ENCODE measurements around the gene PRLH.

Gene PRLH

GRCh38 chr2:237538901-237539300 lies 27.5 kb upstream of the PRLH start:
- no peak for FAIRE-seq
- no peak for DNase-seq (ENCODE audit: insufficient read length, low spot score)

GRCh38 chr2:237539681-237540080 lies 26.7 kb upstream of the PRLH start:
- DNase-seq (ENCODE audit: insufficient read length, low spot score) (no peak), FAIRE-seq (no peak)

- DNase-seq (ENCODE audit: insufficient read length, low spot score) (no peak), FAIRE-seq (no peak)
Measured at GRCh38 chr2:237540223-237540775, 26.1 kb upstream of the PRLH start.

- FAIRE-seq: no peak
- DNase-seq (ENCODE audit: insufficient read length, low spot score): no peak
Measured at GRCh38 chr2:237540823-237541222, 25.6 kb upstream of the PRLH start.

- no peak for DNase-seq (ENCODE audit: insufficient read length, low spot score)
- no peak for FAIRE-seq
Measured at GRCh38 chr2:237541243-237541642, 25.1 kb upstream of the PRLH start.

GRCh38 chr2:237542001-237542704 lies 24.2 kb upstream of the PRLH start:
- DNase-seq (ENCODE audit: insufficient read length, low spot score): no peak
- no peak for FAIRE-seq

GRCh38 chr2:237546040-237546875 lies 20.1 kb upstream of the PRLH start:
- no peak for DNase-seq (ENCODE audit: insufficient read length, low spot score)

GRCh38 chr2:237546876-237547395 lies 19.4 kb upstream of the PRLH start:
- FAIRE-seq (no peak), DNase-seq (ENCODE audit: insufficient read length, low spot score) (no peak)

More at GRCh38 chr2:237546040-237546875, 20.1 kb upstream of the PRLH start:
- FAIRE-seq: no peak

- FAIRE-seq: no peak
- DNase-seq (ENCODE audit: insufficient read length, low spot score): no peak
Measured at GRCh38 chr2:237547841-237548416, 18.4 kb upstream of the PRLH start.

- no peak for FAIRE-seq
Measured at GRCh38 chr2:237549216-237549615, 17.2 kb upstream of the PRLH start.

GRCh38 chr2:237549643-237550415 lies 16.5 kb upstream of the PRLH start:
- FAIRE-seq: no peak
- no peak for DNase-seq (ENCODE audit: insufficient read length, low spot score)

More at GRCh38 chr2:237549216-237549615, 17.2 kb upstream of the PRLH start:
- no peak for DNase-seq (ENCODE audit: insufficient read length, low spot score)

GRCh38 chr2:237551071-237551574 lies 15.3 kb upstream of the PRLH start:
- no peak for FAIRE-seq
- no peak for DNase-seq (ENCODE audit: insufficient read length, low spot score)

- no peak for DNase-seq (ENCODE audit: insufficient read length, low spot score)
- no peak for FAIRE-seq
Measured at GRCh38 chr2:237552908-237553307, 13.5 kb upstream of the PRLH start.

- FAIRE-seq: no peak
- no peak for DNase-seq (ENCODE audit: insufficient read length, low spot score)
Measured at GRCh38 chr2:237553948-237554347, 12.4 kb upstream of the PRLH start.

GRCh38 chr2:237555560-237555959 lies 10.8 kb upstream of the PRLH start:
- DNase-seq (ENCODE audit: insufficient read length, low spot score): no peak
- no peak for FAIRE-seq

GRCh38 chr2:237556773-237557632 lies 9.4 kb upstream of the PRLH start:
- FAIRE-seq (no peak), DNase-seq (ENCODE audit: insufficient read length, low spot score) (no peak)

GRCh38 chr2:237557633-237558015 lies 8.8 kb upstream of the PRLH start:
- DNase-seq (ENCODE audit: insufficient read length, low spot score) (no peak), FAIRE-seq (no peak)

GRCh38 chr2:237558961-237559641 lies 7.3 kb upstream of the PRLH start:
- FAIRE-seq: no peak
- no peak for DNase-seq (ENCODE audit: insufficient read length, low spot score)

- no peak for DNase-seq (ENCODE audit: insufficient read length, low spot score)
- FAIRE-seq: no peak
Measured at GRCh38 chr2:237561221-237561620, 5.2 kb upstream of the PRLH start.
